Neural progenitor cell (in vitro differentiated cells): ENCODE data around the gene EMC8.

ENCODE experiments used
- EZH2 ChIP-seq: fragments of 200-600 bp; sonication (generic); IDR thresholded peaks from 2 replicates; pipeline ENCODE4 v1.6.1; 2017; ENCODE audit warnings: antibody characterized with exemption, mild to moderate bottlenecking, moderate library complexity
- EZH2phosphoT487 ChIP-seq: fragments of 200-600 bp; sonication (generic); IDR thresholded peaks from 2 replicates; pipeline ENCODE4 v1.6.1; 2017; ENCODE audit warnings: antibody characterized with exemption
- TF ChIP-seq, protein P1 (sequence below): fragments of 200-600 bp; sonication (generic); IDR thresholded peaks from 2 replicates; pipeline ENCODE4 v1.5.1; 2017; ENCODE audit warnings: antibody characterized with exemption, mild to moderate bottlenecking

DNA sequence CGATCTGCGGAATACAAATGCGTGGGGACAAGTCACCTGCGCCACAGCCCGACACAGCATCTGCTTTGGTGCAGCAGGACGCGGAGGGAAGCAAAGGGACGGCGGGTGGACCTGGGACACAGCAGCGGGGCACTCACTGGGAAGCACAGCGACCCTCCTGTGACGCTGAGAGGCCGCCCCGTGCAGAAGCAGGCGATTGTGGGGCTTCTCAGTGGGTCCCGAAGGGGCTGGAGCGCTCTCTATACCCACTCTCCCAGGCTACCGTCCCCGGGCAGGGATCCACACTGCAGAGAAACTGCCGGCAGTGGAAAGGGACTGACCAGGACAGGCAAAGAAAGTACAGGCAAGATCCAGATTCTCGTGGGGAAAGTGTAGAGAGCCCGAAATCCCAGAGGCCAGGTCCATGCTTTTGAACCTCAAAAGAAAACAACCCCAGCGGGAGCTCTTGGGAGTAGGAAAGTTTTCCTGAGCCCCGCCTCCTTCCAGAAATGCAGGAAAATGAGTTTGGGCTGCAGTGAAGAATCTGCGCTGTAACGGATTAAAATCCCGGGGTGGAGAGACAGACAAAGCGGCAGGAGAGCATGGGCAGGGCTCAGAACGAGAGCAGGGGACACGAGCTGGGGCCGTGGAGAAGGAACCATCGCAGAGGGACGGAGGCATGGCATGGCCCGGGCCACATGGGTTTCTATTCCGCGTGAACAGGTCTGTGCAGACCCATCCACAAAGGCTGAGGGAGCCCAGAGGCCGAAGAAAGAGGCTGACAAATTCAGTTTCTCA is 12.9 kb upstream of the EMC8 start:
- TF ChIP-seq, protein P1, sequence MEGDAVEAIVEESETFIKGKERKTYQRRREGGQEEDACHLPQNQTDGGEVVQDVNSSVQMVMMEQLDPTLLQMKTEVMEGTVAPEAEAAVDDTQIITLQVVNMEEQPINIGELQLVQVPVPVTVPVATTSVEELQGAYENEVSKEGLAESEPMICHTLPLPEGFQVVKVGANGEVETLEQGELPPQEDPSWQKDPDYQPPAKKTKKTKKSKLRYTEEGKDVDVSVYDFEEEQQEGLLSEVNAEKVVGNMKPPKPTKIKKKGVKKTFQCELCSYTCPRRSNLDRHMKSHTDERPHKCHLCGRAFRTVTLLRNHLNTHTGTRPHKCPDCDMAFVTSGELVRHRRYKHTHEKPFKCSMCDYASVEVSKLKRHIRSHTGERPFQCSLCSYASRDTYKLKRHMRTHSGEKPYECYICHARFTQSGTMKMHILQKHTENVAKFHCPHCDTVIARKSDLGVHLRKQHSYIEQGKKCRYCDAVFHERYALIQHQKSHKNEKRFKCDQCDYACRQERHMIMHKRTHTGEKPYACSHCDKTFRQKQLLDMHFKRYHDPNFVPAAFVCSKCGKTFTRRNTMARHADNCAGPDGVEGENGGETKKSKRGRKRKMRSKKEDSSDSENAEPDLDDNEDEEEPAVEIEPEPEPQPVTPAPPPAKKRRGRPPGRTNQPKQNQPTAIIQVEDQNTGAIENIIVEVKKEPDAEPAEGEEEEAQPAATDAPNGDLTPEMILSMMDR, result no peak
- TF ChIP-seq EZH2 (no peak), EZH2phosphoT487 (no peak)
